ENCODE results near the gene RBM23. TPM values are rescaled to one million over a fixed set of nuclear protein-coding genes. Genes with fewer than 3 reads are reported as not detected.
"Not testable (repeated sequence)": the region's sequence is repeated elsewhere in the genome, so short reads cannot be mapped to it uniquely, and the experiment has no call there.

Gene RBM23
- polyA plus RNA-seq, 1 donor (not counting 4 experiments of a cell fraction or from before 2014, with no cell fraction given) = 50.8 TPM

DNA sequence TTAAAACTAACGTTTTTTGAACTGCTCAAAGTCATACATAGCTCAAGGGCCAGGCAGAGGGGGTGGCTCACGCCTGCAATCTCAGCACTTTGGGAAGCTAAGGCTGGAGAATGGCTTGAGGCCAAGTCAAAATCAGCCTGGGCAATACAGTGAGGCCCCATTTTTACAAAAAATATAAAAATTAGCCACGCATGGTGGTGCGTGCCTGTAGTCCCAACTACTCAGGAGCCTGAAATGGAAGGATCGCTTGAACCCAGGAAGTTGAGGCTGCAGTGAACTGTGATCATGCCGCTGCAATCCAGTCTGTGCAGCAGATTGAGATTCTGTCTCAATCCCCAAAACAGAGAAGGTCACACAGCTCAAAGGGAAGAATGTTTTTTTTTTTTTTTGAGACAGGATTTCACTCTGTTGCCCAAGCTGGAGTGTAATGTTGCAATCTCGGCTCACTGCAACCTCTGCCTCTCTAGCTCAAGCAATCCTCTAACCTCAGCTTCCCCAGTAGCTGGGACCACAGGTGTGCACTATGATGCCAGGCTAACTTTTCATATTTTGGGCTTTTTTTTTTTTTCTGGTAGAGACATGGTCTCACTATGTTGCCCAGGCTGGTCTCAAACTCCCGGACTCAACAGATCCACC lies 2.9 kb downstream of the RBM23 start:
- Histone ChIP-seq H2AFZ (ENCODE audit: control insufficient read depth, low read length) (no peak overlapping the region), H3K79me2 (ENCODE audit: control insufficient read depth, insufficient read depth, low read length) (peaks cover 34% of the 10 kb centered on the region), H4K20me1 (ENCODE audit: control insufficient read depth, extremely low read depth, insufficient read depth, low read length) (no peaks in the 10 kb centered on the region), H3K36me3 (ENCODE audit: control insufficient read depth in 2 of 2, extremely low read depth in 1 of 2, insufficient read depth in 2 of 2, low read length in 2 of 2) (peaks cover 9 to 12% of the 10 kb centered on the region in 2 experiments), H3K9ac (ENCODE audit: control insufficient read depth, extremely low read depth, insufficient read depth, low read length) (no peak overlapping the region), H3K27me3 (ENCODE audit: control insufficient read depth, extremely low read depth, insufficient read depth, low read length) (no peaks in the 10 kb centered on the region), H3K4me1 (ENCODE audit: control insufficient read depth, extremely low read depth, insufficient read depth, low read length) (peaks cover 20% of the 10 kb centered on the region), H3K27ac (ENCODE audit: control insufficient read depth, insufficient read depth, low read length) (no peak overlapping the region), H3K9me3 (ENCODE audit: control insufficient read depth, low read depth, low read length) (no peaks in the 10 kb centered on the region), H3K4me3 (ENCODE audit: control insufficient read depth in 2 of 3, extremely low read depth in 1 of 3, insufficient read depth in 2 of 3, low read depth in 1 of 3, low read length in 3 of 3) (no peak overlapping the region), H3K9me1 (ENCODE audit: control insufficient read depth, extremely low read depth, insufficient read depth, low read length) (no peaks in the 10 kb centered on the region), H3K4me2 (ENCODE audit: control insufficient read depth, extremely low read depth, insufficient read depth, low read depth, low read length) (no peak overlapping the region)
- TF ChIP-seq, protein P1, sequence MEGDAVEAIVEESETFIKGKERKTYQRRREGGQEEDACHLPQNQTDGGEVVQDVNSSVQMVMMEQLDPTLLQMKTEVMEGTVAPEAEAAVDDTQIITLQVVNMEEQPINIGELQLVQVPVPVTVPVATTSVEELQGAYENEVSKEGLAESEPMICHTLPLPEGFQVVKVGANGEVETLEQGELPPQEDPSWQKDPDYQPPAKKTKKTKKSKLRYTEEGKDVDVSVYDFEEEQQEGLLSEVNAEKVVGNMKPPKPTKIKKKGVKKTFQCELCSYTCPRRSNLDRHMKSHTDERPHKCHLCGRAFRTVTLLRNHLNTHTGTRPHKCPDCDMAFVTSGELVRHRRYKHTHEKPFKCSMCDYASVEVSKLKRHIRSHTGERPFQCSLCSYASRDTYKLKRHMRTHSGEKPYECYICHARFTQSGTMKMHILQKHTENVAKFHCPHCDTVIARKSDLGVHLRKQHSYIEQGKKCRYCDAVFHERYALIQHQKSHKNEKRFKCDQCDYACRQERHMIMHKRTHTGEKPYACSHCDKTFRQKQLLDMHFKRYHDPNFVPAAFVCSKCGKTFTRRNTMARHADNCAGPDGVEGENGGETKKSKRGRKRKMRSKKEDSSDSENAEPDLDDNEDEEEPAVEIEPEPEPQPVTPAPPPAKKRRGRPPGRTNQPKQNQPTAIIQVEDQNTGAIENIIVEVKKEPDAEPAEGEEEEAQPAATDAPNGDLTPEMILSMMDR (optimal IDR thresholded peaks at IDR 0.05 in 1 of 3, IDR thresholded peaks at IDR 0.05 in 1 of 3, conservative IDR thresholded peaks at IDR 0.05 in 1 of 3; ENCODE audit: extremely low read depth in 1 of 3, insufficient read depth in 2 of 3, low read length in 3 of 3) = no peak
- TF ChIP-seq EZH2 (IDR thresholded peaks at IDR 0.05; ENCODE audit: low read length) = no peak
- DNase-seq (ENCODE audit: low read depth, low spot score) (no peak), FAIRE-seq (no peak)
- dilution Hi-C loops (cut with MboI; ENCODE audit: extremely low pct_ligation_motif_present, low sequenced_read_pairs) = no loop called here

DNA sequence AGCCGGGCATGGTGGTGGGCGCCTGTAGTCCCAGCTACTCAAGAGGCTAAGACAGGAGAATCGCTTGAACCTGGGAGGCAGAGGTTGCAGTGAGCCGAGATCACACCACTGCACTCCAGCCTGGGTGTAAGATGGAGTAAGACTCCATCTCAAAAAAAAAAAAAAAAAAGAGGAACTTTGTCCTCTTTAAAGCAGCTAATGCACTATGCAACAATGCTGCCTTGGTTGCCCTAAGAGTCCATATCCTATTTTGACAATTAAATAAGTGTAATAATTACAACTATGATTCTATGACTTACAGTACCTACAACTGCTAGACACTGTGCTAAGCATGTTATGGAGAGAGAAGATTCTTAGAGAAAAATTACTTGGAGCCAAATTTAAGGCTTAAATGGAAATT lies 4.1 kb downstream of the RBM23 start:
- H3K4me2 ChIP-seq (ENCODE audit: control insufficient read depth, extremely low read depth, insufficient read depth, low read depth, low read length); dilution Hi-C loops (cut with MboI; ENCODE audit: extremely low pct_ligation_motif_present, low sequenced_read_pairs); H3K27ac ChIP-seq (ENCODE audit: control insufficient read depth, insufficient read depth, low read length); H3K4me3 ChIP-seq (ENCODE audit: control insufficient read depth in 2 of 3, extremely low read depth in 1 of 3, insufficient read depth in 2 of 3, low read depth in 1 of 3, low read length in 3 of 3); DNase-seq (ENCODE audit: low read depth, low spot score); H3K9me1 ChIP-seq (ENCODE audit: control insufficient read depth, extremely low read depth, insufficient read depth, low read length); H3K27me3 ChIP-seq (ENCODE audit: control insufficient read depth, extremely low read depth, insufficient read depth, low read length); H4K20me1 ChIP-seq (ENCODE audit: control insufficient read depth, extremely low read depth, insufficient read depth, low read length); H2AFZ ChIP-seq (ENCODE audit: control insufficient read depth, low read length); FAIRE-seq; H3K9me3 ChIP-seq (ENCODE audit: control insufficient read depth, low read depth, low read length); H3K9ac ChIP-seq (ENCODE audit: control insufficient read depth, extremely low read depth, insufficient read depth, low read length); H3K36me3 ChIP-seq (ENCODE audit: control insufficient read depth in 2 of 2, extremely low read depth in 1 of 2, insufficient read depth in 2 of 2, low read length in 2 of 2): not testable (repeated sequence)
- H3K4me1 ChIP-seq (ENCODE audit: control insufficient read depth, extremely low read depth, insufficient read depth, low read length) = peaks cover 14% of the 10 kb centered on the region
- H3K79me2 ChIP-seq (ENCODE audit: control insufficient read depth, insufficient read depth, low read length) = peaks cover 34% of the 10 kb centered on the region

DNA sequence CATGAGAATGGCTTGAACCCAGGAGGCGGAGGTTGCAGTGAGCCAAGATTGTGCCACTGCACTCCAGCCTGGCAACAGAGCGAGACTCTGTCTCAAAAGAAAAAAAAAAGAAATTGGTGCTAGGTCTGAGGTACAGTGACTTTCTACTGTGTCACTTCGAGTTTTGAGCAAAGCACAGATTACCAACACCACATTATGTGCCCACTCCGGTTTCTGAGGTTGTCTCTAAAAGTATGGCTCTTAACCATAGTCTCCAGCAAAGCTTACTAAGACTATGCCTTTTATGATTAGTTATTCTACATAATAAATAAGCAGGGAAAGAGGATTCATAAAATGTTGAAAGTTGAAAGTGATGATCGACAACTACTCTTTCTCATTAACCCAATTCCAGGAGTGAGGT lies 8.0 kb downstream of the RBM23 start:
- H3K4me2 ChIP-seq (ENCODE audit: control insufficient read depth, extremely low read depth, insufficient read depth, low read depth, low read length) = no peak overlapping the region
- no peaks in the 10 kb centered on the region for H3K4me1 ChIP-seq (ENCODE audit: control insufficient read depth, extremely low read depth, insufficient read depth, low read length)
- H3K79me2 ChIP-seq (ENCODE audit: control insufficient read depth, insufficient read depth, low read length) = peaks cover 16% of the 10 kb centered on the region
- no peak for FAIRE-seq
- H2AFZ ChIP-seq (ENCODE audit: control insufficient read depth, low read length) = no peak overlapping the region
- no peak for DNase-seq (ENCODE audit: low read depth, low spot score)
- dilution Hi-C loops (cut with MboI; ENCODE audit: extremely low pct_ligation_motif_present, low sequenced_read_pairs) = no loop called here
- no peaks in the 10 kb centered on the region for H4K20me1 ChIP-seq (ENCODE audit: control insufficient read depth, extremely low read depth, insufficient read depth, low read length)
- H3K27ac ChIP-seq (ENCODE audit: control insufficient read depth, insufficient read depth, low read length) = no peak overlapping the region
- no peaks in the 10 kb centered on the region for H3K9me3 ChIP-seq (ENCODE audit: control insufficient read depth, low read depth, low read length)
- H3K9ac ChIP-seq (ENCODE audit: control insufficient read depth, extremely low read depth, insufficient read depth, low read length) = no peak overlapping the region
- no peaks in the 10 kb centered on the region for H3K9me1 ChIP-seq (ENCODE audit: control insufficient read depth, extremely low read depth, insufficient read depth, low read length)
- no peak for TF ChIP-seq EZH2 (IDR thresholded peaks at IDR 0.05; ENCODE audit: low read length)
- TF ChIP-seq, protein P1 (optimal IDR thresholded peaks at IDR 0.05 in 1 of 3, IDR thresholded peaks at IDR 0.05 in 1 of 3, conservative IDR thresholded peaks at IDR 0.05 in 1 of 3; ENCODE audit: extremely low read depth in 1 of 3, insufficient read depth in 2 of 3, low read length in 3 of 3) = no peak
- H3K27me3 ChIP-seq (ENCODE audit: control insufficient read depth, extremely low read depth, insufficient read depth, low read length) = no peaks in the 10 kb centered on the region
- peaks cover 12 to 15% of the 10 kb centered on the region in 2 experiments for H3K36me3 ChIP-seq (ENCODE audit: control insufficient read depth in 2 of 2, extremely low read depth in 1 of 2, insufficient read depth in 2 of 2, low read length in 2 of 2)
- no peak overlapping the region for H3K4me3 ChIP-seq (ENCODE audit: control insufficient read depth in 2 of 3, extremely low read depth in 1 of 3, insufficient read depth in 2 of 3, low read depth in 1 of 3, low read length in 3 of 3)
